SK-N-MC (cell line): Measurements from ENCODE around the gene PLA2G4E.

ENCODE experiments used
- EZH2 ChIP-seq: fragments of 200-600 bp; sonication (generic); IDR thresholded peaks from one replicate; pipeline ENCODE4 v1.6.1; 2017; ENCODE audit warnings: antibody characterized with exemption
- POLR2AphosphoS5 ChIP-seq: IDR thresholded peaks from 2 replicates; pipeline ENCODE4 v1.6.1; 2012; ENCODE audit warnings: mild to moderate bottlenecking, low read depth, low read length, borderline replicate concordance

- TF ChIP-seq EZH2: no peak
- no peak for TF ChIP-seq POLR2AphosphoS5
These were observed 79.0 kb downstream of the PLA2G4E start for GRCh38 chr15:41941644-41942415.
